ENCODE measurements around the gene CDK12.

The CDK12 gene

DNA sequence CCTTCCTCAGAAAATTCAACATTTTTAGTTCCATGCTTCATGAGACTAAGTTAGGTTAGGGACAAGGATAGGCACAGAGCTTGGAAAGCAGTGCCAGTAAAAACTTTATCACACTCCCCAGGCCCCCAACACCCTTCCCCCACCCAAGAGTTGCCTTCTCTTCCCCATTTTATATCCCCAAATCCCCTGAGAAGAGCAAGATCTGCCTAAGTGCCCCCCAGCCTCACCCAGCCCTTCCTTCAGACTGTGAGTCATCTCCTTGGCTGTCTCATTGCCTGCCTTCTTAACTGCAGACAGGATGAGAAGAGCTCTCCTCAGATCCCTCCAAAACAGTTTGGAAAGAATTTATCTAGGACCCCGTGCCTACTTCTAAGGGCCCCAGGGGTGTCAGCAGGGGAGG, 90.6 kb downstream of the CDK12 start:
- no peak for DNase-seq

DNA sequence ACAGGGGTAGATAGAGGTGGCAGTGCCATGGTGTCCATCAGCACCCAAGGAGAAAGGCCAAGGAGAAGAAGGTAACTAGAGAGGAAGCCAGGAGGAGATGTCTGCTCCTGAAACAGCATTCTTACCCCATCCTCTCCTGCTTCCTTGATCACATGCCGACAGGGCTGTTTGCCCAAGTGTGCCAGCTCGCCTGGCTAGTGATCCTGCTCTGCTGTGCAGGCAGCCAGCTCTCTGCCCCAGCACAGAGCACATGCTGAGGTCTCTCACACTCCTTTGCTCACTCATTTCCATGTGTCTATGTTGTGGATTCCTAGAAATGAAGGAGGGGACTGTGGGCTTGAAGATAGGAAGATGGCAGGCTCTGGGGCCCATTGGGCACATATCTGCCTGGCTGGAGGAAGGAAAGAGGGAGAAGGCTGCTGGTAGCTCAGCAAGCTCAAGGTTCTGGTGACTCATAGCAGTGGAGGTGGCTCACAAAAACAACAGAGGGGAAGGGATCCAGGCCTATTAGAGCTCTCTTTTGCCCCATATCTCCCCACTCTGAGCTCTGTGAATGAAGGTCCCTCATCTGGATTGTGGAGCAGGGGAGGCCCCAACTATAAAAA, 92.2 kb downstream of the CDK12 start:
- no peak for DNase-seq

DNA sequence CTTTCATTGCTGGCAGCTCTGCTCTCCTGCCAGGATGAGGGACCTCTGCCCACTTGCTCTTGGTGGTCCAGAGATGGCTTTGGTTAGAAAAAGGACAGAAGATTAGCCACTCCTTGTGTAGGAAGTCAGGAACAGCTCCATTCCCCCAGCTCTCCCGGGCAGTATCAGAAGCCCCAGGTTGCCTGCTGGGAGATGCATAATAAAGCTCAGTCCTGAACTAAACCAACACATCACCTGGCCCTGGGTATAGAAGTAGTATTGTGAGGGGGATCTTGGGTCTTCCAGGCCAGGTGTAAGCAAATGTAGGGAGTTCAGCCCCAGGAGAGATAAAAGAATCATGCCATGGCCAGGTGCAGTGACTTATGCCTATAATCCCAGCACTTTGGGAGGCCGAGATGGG, 94.1 kb downstream of the CDK12 start:
- no peak for DNase-seq

DNA sequence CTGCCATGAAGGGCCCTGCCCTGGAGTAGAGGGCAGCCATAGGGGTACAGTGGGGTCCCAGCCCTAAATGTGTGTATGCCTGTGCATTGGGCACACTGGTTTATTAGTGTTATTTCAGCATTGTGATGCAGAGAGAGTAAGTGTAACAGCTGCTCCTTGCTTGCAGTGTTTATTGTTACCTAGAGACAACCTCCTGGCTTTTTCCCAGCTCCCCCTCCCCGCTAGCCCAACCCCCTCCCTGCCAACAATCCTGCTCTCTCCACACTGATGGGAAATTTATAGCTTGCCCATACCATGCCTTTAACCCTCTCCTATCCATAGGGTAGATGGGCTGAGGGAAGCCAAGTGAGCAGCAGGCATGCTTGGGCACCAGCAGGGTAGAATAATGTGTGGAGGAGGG, 95.1 kb downstream of the CDK12 start:
- DNase-seq = no peak

- DNase-seq = no peak
Measured at GRCh38 chr17:39562395-39562794, 101.1 kb downstream of the CDK12 start.

GRCh38 chr17:39562976-39563375, 101.7 kb downstream of the CDK12 start:
- no peak for DNase-seq

- DNase-seq = no peak
Measured at GRCh38 chr17:39563476-39563875, 102.2 kb downstream of the CDK12 start.

DNA sequence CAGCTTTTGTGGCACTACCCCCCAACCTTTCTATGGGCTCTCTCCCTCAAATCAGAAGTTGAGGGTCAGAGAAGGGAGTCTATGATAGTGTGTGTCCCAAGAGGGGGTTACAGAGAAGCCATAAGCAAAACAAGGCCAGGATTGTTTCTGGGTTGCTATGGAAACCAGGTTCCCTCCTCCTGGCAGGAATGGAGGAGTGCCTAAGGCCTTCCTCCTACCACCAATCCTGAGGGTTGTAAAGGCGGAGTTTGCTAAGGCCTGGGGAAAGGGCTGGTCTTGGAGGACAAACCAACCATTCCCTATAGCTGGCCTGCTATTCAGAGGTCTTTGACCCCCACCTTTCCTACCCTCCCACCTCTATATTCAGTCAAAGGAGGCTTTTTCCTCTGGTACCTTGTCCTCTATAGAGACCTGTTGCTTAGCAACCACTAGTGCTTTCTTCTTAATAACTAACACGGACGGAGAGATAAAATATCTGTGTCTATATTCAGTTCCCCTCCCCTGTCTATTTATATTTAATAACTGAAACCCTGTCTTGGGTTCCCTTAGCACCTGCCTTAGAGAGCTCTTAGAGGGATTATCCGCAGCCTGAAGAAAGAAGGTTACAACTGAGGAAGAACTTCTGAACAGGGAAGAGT, 103.0 kb downstream of the CDK12 start:
- no peak for DNase-seq

DNA sequence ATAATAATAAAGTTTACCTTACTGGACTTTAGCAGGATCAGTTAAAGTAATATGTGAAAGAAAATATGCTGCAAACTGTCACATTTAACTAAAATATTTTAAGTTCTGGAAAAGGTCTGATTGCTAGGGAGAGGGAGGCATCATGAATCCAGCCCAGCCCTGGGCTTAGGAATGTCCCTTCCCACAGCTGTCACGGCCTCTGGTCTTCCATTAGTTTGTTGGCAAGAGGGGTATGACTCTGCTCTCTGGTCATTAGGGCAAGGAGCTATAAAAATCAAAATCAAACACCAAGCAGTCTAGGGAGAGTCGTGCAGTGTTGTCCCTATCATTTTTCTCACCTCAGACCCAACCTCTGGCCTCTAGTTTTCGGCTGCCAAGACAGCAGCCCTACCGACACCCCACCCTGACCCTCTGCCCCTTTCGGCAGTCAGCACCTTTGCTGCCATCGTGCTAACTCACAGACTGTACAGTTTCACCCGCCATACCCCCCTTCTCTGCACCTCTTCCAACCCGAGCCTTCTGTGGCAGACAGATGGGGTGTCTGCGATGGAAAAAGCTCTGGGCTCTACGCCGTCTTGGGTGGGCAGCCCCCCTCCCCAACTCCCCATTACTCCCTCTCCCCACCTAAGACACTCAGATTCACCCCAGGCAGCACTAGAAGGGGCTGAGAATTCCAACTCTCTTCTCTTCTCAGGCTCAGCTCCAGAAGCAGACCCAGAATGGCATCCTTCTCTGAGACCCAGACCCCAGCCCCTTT, 105.0 kb downstream of the CDK12 start:
- DNase-seq = no peak

- no peak for DNase-seq
Measured at GRCh38 chr17:39568702-39569101, 107.4 kb downstream of the CDK12 start.

- DNase-seq = no peak
Measured at GRCh38 chr17:39569126-39569525, 107.8 kb downstream of the CDK12 start.

GRCh38 chr17:39572121-39572520, 110.8 kb downstream of the CDK12 start:
- DNase-seq = no peak

GRCh38 chr17:39573447-39574298, 112.4 kb downstream of the CDK12 start:
- DNase-seq = peak; percentile 31

GRCh38 chr17:39576187-39576586, 114.9 kb downstream of the CDK12 start:
- DNase-seq = no peak

GRCh38 chr17:39578272-39578671, 117.0 kb downstream of the CDK12 start:
- no peak for DNase-seq

- DNase-seq = no peak
Measured at GRCh38 chr17:39579318-39580081, 118.2 kb downstream of the CDK12 start.

DNA sequence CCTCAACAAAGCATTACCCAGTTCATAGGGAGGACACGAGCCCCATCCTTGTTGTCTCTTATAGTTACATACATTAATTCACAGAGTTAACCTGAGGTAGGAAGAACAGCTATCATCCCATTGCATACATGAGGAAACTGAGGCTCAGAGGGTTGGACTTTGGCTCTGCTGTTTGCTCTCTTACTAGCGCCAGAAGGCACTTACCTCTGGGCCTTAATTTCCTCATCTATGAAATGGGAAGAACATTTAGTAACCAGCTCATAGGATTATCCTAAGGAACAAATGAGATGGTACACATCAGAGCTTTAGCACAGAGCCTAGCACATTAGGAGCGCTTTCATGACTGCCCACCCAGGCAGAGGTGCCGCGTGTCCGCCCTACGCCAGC, 118.8 kb downstream of the CDK12 start:
- no peak for DNase-seq

GRCh38 chr17:39581071-39581758, 119.9 kb downstream of the CDK12 start:
- no peak for DNase-seq

- DNase-seq = no peak
Measured at GRCh38 chr17:39581759-39582085, 120.4 kb downstream of the CDK12 start.

DNA sequence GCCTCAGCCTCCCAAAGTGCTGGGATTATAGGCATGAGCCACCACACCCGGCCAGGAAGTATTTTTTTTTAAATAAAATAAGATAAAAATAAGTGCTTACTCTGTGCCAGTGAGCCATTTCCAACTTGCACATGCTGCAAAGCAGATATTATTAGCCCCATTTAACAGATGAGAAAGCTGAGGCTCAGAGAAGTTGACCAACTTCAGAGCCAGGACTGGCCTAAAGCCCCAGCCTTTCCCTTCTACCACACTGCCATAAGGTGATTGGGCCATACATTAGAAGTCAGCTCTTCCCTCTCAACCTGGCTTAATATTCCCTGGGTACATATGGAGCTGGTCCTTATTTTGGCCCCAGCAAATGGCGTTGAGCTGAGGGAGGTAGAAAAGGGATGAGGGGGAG, 121.4 kb downstream of the CDK12 start:
- no peak for DNase-seq

All from CD4-positive, alpha-beta T cell treated with Interleukin-17A for 4 hours (primary cell).